IMR-90 (cell line): Measurements from ENCODE around the gene ABCA9. TPM values are rescaled to one million over a fixed set of nuclear protein-coding genes. Genes with fewer than 3 reads are reported as not detected.

ENCODE experiments used
- ATAC-seq: fragments of 200-7000 bp; cut with Tn5 transposase; 2 replicates; pipeline ENCODE4 v1.9.1; 2020; ENCODE audit warnings: low read depth, mild to moderate bottlenecking, moderate library complexity
- BruUV-seq: library from RNA; stranded (reverse); fragments of 400-500 nt; replicated peaks from 2 replicates; lab custom pipeline; 2021; lab: Mats Ljungman, UMichigan
- CTCF ChIA-PET: fragments of 300-600 bp; formaldehyde crosslinking; extraction: SDS; loops from one replicate; lab custom pipeline; 2021; ENCODE audit warnings: antibody characterized with exemption; lab: Yijun Ruan, JAX
- POLR2A ChIA-PET: fragments of 300-600 bp; sonication (Branson Sonifier 250); formaldehyde crosslinking; loops from one replicate; lab custom pipeline; 2022; ENCODE audit warnings: antibody characterized with exemption; ENCODE audit not compliant: unreplicated experiment; lab: Charles Lee
- DNase-seq: peaks from one replicate; pipeline ENCODE4 v3.0.0; 2013
- H2AFZ ChIP-seq: replicated peaks from 2 replicates; pipeline ENCODE3; 2013; ENCODE audit warnings: low read length, mild to moderate bottlenecking; ENCODE audit not compliant: poor library complexity
- H2AK5ac ChIP-seq: 2 replicates; pipeline ENCODE4 v1.6.1; 2013; ENCODE audit warnings: low read depth, low read length, inconsistent platforms
- H2AK9ac ChIP-seq: replicated peaks from 2 replicates; pipeline ENCODE3; 2013; ENCODE audit warnings: mild to moderate bottlenecking, low read depth, low read length, moderate library complexity; ENCODE audit not compliant: poor library complexity
- H2BK120ac ChIP-seq: 2 replicates; pipeline ENCODE4 v1.6.1; 2013; ENCODE audit warnings: low read depth, low read length, inconsistent platforms
- H2BK15ac ChIP-seq: 3 replicates; pipeline ENCODE4 v1.6.1; 2013; ENCODE audit warnings: low read depth, low read length, inconsistent platforms
- H2BK20ac ChIP-seq: 2 replicates; pipeline ENCODE4 v1.6.1; 2013; ENCODE audit warnings: low read depth, mild to moderate bottlenecking, inconsistent platforms, low read length, moderate library complexity
- H2BK5ac ChIP-seq: 2 replicates; pipeline ENCODE4 v1.6.1; 2013; ENCODE audit warnings: mild to moderate bottlenecking, low read depth, low read length, inconsistent platforms; ENCODE audit not compliant: poor library complexity, severe bottlenecking
- H3K14ac ChIP-seq: replicated peaks from 2 replicates; pipeline ENCODE4 v1.6.1; 2013; ENCODE audit warnings: low read depth, low read length, inconsistent platforms
- H3K18ac ChIP-seq: 2 replicates; pipeline ENCODE4 v1.6.1; 2013; ENCODE audit warnings: low read depth, low read length, control low read depth
- H3K23ac ChIP-seq: 2 replicates; pipeline ENCODE4 v1.6.1; 2013; ENCODE audit warnings: low read depth, low read length, inconsistent platforms
- H3K27ac ChIP-seq: 2 replicates; pipeline ENCODE4 v1.5.1; 2013; ENCODE audit warnings: mild to moderate bottlenecking, control low read depth, low read length; ENCODE audit not compliant: insufficient read depth
- H3K27me3 ChIP-seq: 2 replicates; pipeline ENCODE4 v1.6.1; 2013; ENCODE audit warnings: low read length; ENCODE audit not compliant: control insufficient read depth, insufficient read depth
- H3K36me3 ChIP-seq: 2 replicates; pipeline ENCODE4 v1.6.1; 2013; ENCODE audit warnings: low read length, mixed read lengths; ENCODE audit not compliant: control insufficient read depth, insufficient read depth
- H3K4ac ChIP-seq: 2 replicates; pipeline ENCODE4 v1.6.1; 2013; ENCODE audit warnings: low read depth, low read length, inconsistent platforms
- H3K4me1 ChIP-seq: 2 replicates; pipeline ENCODE4 v1.6.1; 2013; ENCODE audit warnings: low read length, mixed read lengths; ENCODE audit not compliant: control insufficient read depth, insufficient read depth
- H3K4me2 ChIP-seq: 2 replicates; pipeline ENCODE4 v1.6.1; 2013; ENCODE audit warnings: low read depth, mild to moderate bottlenecking, control low read depth, low read length, moderate library complexity
- H3K4me3 ChIP-seq: 2 replicates; pipeline ENCODE4 v1.5.1; 2013; ENCODE audit warnings: low read depth, mild to moderate bottlenecking, control low read depth, low read length, moderate library complexity; ENCODE audit not compliant: insufficient read depth
- H3K56ac ChIP-seq: 2 replicates; pipeline ENCODE4 v1.6.1; 2013; ENCODE audit warnings: low read length, inconsistent platforms; ENCODE audit not compliant: insufficient read depth; ENCODE audit errors: extremely low read depth
- H3K79me1 ChIP-seq, 2 experiments: 2 replicates each; pipeline ENCODE4 v1.6.1; 2013; ENCODE audit warnings: low read length in 2 of 2, inconsistent platforms in 1 of 2, low read depth in 1 of 2
- H3K9ac ChIP-seq: 2 replicates; pipeline ENCODE4 v1.6.1; 2013; ENCODE audit warnings: low read depth, low read length, control low read depth
- H3K9me1 ChIP-seq: 2 replicates; pipeline ENCODE4 v1.6.1; 2013; ENCODE audit warnings: low read length, inconsistent platforms; ENCODE audit not compliant: insufficient read depth
- H3K9me3 ChIP-seq: 2 replicates; pipeline ENCODE4 v1.6.1; 2013; ENCODE audit warnings: low read length; ENCODE audit not compliant: control insufficient read depth, insufficient read depth
- H4K20me1 ChIP-seq: 2 replicates; pipeline ENCODE4 v1.6.1; 2013; ENCODE audit warnings: low read length, inconsistent platforms; ENCODE audit not compliant: insufficient read depth
- H4K5ac ChIP-seq: 2 replicates; pipeline ENCODE4 v1.6.1; 2013; ENCODE audit warnings: mild to moderate bottlenecking, low read depth, low read length, control low read depth
- H4K8ac ChIP-seq, 2 experiments: 2 replicates each; pipeline ENCODE4 v1.6.1; 2013; ENCODE audit warnings: low read depth in 2 of 2, low read length in 2 of 2, control low read depth in 1 of 2, inconsistent platforms in 1 of 2
- H4K91ac ChIP-seq: 2 replicates; pipeline ENCODE4 v1.6.1; 2013; ENCODE audit warnings: low read depth, low read length, inconsistent platforms; ENCODE audit not compliant: insufficient read depth
- ELK1 ChIP-seq: fragments of 150-350 bp; IDR thresholded peaks from 2 replicates; pipeline ENCODE4 v1.6.1; 2016; ENCODE audit warnings: low read depth, mild to moderate bottlenecking, low read length, moderate library complexity, borderline replicate concordance
- RFX5 ChIP-seq: IDR thresholded peaks from 2 replicates; pipeline ENCODE4 v1.8.0; 2012; ENCODE audit warnings: low read depth, mild to moderate bottlenecking, low read length, moderate library complexity
- WGBS, 2 experiments: methylation state at CpG; one replicate each; pipeline versions ENCODE4 v1.1.5 to v1.1.7; 2013; ENCODE audit warnings: missing lambda C conversion rate in 2 of 2; ENCODE audit not compliant: insufficient read length in 1 of 2; ENCODE audit errors: extremely low coverage in 2 of 2; 5-methylcytosine and 5-hydroxymethylcytosine counted together
- dilution Hi-C: fragments of 300-500 bp; cut with HindIII; formaldehyde crosslinking; loops from one replicate; pipeline ENCODE4 v1.14.3; 2018; ENCODE audit warnings: low sequenced_read_pairs; ENCODE audit not compliant: unreplicated experiment
- in situ Hi-C: fragments of 300-500 bp; cut with MboI; formaldehyde crosslinking; loops from 3 replicates; pipeline ENCODE4 v1.14.3; 2019; ENCODE audit warnings: low sequenced_read_pairs, inconsistent platforms, mixed read lengths
- intact Hi-C: fragments of 100-400 bp; cut with micrococcal nuclease; formaldehyde crosslinking; loops from 2 replicates; pipeline ENCODE4 v1.10.0; 2022
- polyA plus RNA-seq, 3 experiments: library from polyadenylated mRNA; depleted of rRNA; stranded (reverse); fragments of >200 nt; gene quantifications; 2 replicates each; pipeline ENCODE4 v1.2.3, GENCODE V29; 2012; ENCODE audit warnings: low replicate concordance in 1 of 3
- total RNA-seq: library from RNA; depleted of rRNA; stranded (reverse); fragments of >200 nt; gene quantifications from 2 replicates; pipeline ENCODE4 v1.2.3, GENCODE V29; 2012

Gene ABCA9
- total and polyA plus RNA-seq, 2 of the 4 experiments (the other 2 are of a cell fraction), result under 0.01 TPM; not detected in 1

GRCh38 chr17:69062860-69063581, 2.3 kb upstream of the ABCA9 start:
- no peak overlapping the region for H3K23ac ChIP-seq
- intact Hi-C loops, result no loop called here
- H2BK15ac ChIP-seq, result no peak overlapping the region
- no peak overlapping the region for H3K4me2 ChIP-seq
- H3K9me1 ChIP-seq, result no peaks in the 10 kb centered on the region
- DNase-seq (no peak), ATAC-seq (no peak)
- H3K14ac ChIP-seq, result no peak overlapping the region
- H3K4me3 ChIP-seq, result no peak overlapping the region
- no peaks in the 10 kb centered on the region for H3K27me3 ChIP-seq
- H3K4me1 ChIP-seq, result no peaks in the 10 kb centered on the region
- H4K20me1 ChIP-seq, result no peaks in the 10 kb centered on the region
- no peak overlapping the region for H2AK9ac ChIP-seq
- ChIA-PET CTCF (no interaction called here), POLR2A (no interaction called here)
- H3K9ac ChIP-seq, result no peak overlapping the region
- TF ChIP-seq RFX5 (no peak), ELK1 (no peak)
- WGBS, 2 experiments, result no CpG with 5 or more reads among the region's 4 CpGs
- H4K5ac ChIP-seq, result no peak overlapping the region
- H4K8ac ChIP-seq, result no peak overlapping the region
- no peak overlapping the region for H3K4ac ChIP-seq
- no peak overlapping the region for H2BK120ac ChIP-seq
- in situ Hi-C loops, result no loop called here
- no TSS peak for BruUV-seq
- H3K9me3 ChIP-seq, result no peaks in the 10 kb centered on the region
- dilution Hi-C loops, result no loop called here
- H2BK5ac ChIP-seq, result no peak overlapping the region
- no peak overlapping the region for H3K27ac ChIP-seq
- H3K56ac ChIP-seq, result no peak overlapping the region
- no peak overlapping the region for H3K18ac ChIP-seq
- no peak overlapping the region for H4K91ac ChIP-seq
- no peak overlapping the region for H2AFZ ChIP-seq
- no peaks in the 10 kb centered on the region for H3K36me3 ChIP-seq
- no peak overlapping the region for H2AK5ac ChIP-seq
- no peak overlapping the region for H2BK20ac ChIP-seq
- H3K79me1 ChIP-seq, result no peaks in the 10 kb centered on the region
